Astrocyte of the cerebellum (primary cell): ENCODE results near the gene TBC1D25.
"Not testable (repeated sequence)": the region's sequence is repeated elsewhere in the genome, so short reads cannot be mapped to it uniquely, and the experiment has no call there.

Experiments used
- DNase-seq: peaks from one replicate; pipeline ENCODE4 v3.0.0-alpha.2; 2011; ENCODE audit warnings: low read depth
- H3K4me3 ChIP-seq: 2 replicates; pipeline ENCODE4 v1.5.1; 2011; ENCODE audit warnings: mild to moderate bottlenecking, low read depth, low read length, moderate library complexity
- CTCF ChIP-seq: IDR thresholded peaks from 2 replicates; pipeline ENCODE4 v1.5.1; 2012; ENCODE audit warnings: low read length, low read depth, moderate library complexity, mild to moderate bottlenecking; ENCODE audit errors: missing control alignments
- in situ Hi-C: cut with HindIII; loops from 2 replicates; pipeline ENCODE4 v1.10.0; 2017; ENCODE audit warnings: low sequenced_read_pairs

TBC1D25 gene

GRCh38 chrX:48521353-48522243 is 17.9 kb upstream of the TBC1D25 start, which contains the start of gene EBP:
EBP (plus strand) TSS chrX:48521808; CDS start chrX:48523772, 1,964 bp downstream.
- no peak for TF ChIP-seq CTCF
- H3K4me3 ChIP-seq: peak within 1 kb of the TSS; percentile 54
- in situ Hi-C loops: no loop called here
- peak; percentile 41 for DNase-seq

- no peak for DNase-seq
- peak overlapping the region; percentile 54 for H3K4me3 ChIP-seq
- in situ Hi-C loops: no loop called here
- TF ChIP-seq CTCF: no peak
Observed at GRCh38 chrX:48522291-48522690, 17.2 kb upstream of the TBC1D25 start.

- no peak for DNase-seq
- in situ Hi-C loops: no loop called here
Observed at GRCh38 chrX:48523682-48524081, 15.8 kb upstream of the TBC1D25 start.

GRCh38 chrX:48525853-48526252 is 13.7 kb upstream of the TBC1D25 start:
- DNase-seq, in situ Hi-C loops, H3K4me3 ChIP-seq: not testable (repeated sequence)

More at GRCh38 chrX:48523682-48524081, 15.8 kb upstream of the TBC1D25 start:
- H3K4me3 ChIP-seq: no peak overlapping the region
- no peak for TF ChIP-seq CTCF

- no peak overlapping the region for H3K4me3 ChIP-seq
- in situ Hi-C loops: no loop called here
- TF ChIP-seq CTCF: no peak
- DNase-seq: no peak
Observed at GRCh38 chrX:48530736-48531135, 8.8 kb upstream of the TBC1D25 start.

GRCh38 chrX:48531358-48531959 is 8.1 kb upstream of the TBC1D25 start:
- H3K4me3 ChIP-seq: no peak overlapping the region
- in situ Hi-C loops: no loop called here

More at GRCh38 chrX:48531358-48531959, 8.1 kb upstream of the TBC1D25 start:
- peak; percentile 22 for DNase-seq
- TF ChIP-seq CTCF: no peak
